Spinal cord (tissue), 10 donors: ENCODE data around the gene KANK3. TPM values are rescaled to one million over a fixed set of nuclear protein-coding genes. Genes with fewer than 3 reads are reported as not detected.
"Not testable (repeated sequence)": the region's sequence is repeated elsewhere in the genome, so short reads cannot be mapped to it uniquely, and the experiment has no call there.

ENCODE experiments used
- DNase-seq, 6 donors: peaks; one replicate each; pipeline versions ENCODE4 v3.0.0 to v3.0.0-alpha.2; 2013 to 2015; ENCODE audit warnings: low spot score in 6 of 6, low read depth in 4 of 6
- H3K27ac ChIP-seq: one replicate; pipeline ENCODE4 v1.5.1; 2013; ENCODE audit warnings: low read depth, low read length, control low read depth
- H3K27me3 ChIP-seq: one replicate; pipeline ENCODE4 v1.6.1; 2013; ENCODE audit warnings: low read length; ENCODE audit not compliant: control insufficient read depth, insufficient read depth
- H3K36me3 ChIP-seq: one replicate; pipeline ENCODE4 v1.6.1; 2013; ENCODE audit warnings: low read length; ENCODE audit not compliant: control insufficient read depth, insufficient read depth
- H3K4me1 ChIP-seq: one replicate; pipeline ENCODE4 v1.6.1; 2013; ENCODE audit warnings: low read length; ENCODE audit not compliant: control insufficient read depth, insufficient read depth
- H3K4me3 ChIP-seq: one replicate; pipeline ENCODE4 v1.5.1; 2013; ENCODE audit warnings: low read depth, low read length, control low read depth
- H3K9me3 ChIP-seq: one replicate; pipeline ENCODE4 v1.6.1; 2013; ENCODE audit warnings: low read length; ENCODE audit not compliant: control insufficient read depth, insufficient read depth
- WGBS: methylation state at CpG from one replicate; pipeline ENCODE4 v1.1.5; 2013; ENCODE audit warnings: missing lambda C conversion rate; ENCODE audit not compliant: insufficient coverage; 5-methylcytosine and 5-hydroxymethylcytosine counted together
- polyA plus RNA-seq, 2 donors: library from polyadenylated mRNA; unstranded; fragments of 120-200 nt; gene quantifications; one replicate each; pipeline ENCODE4 v1.2.1, GENCODE V29; 2013; ENCODE audit not compliant: insufficient read length in 2 of 2
- small RNA-seq: library from RNA; depleted of rRNA; stranded (forward); fragments of <200 nt; gene quantifications from one replicate; pipeline ENCODE3, GENCODE V24; 2014; ENCODE audit warnings: low replicate concordance
- total RNA-seq, 2 donors: library from RNA; depleted of rRNA in 1 of 2; stranded (reverse); fragments of 120-200 nt in 1 of 2; fragments of >200 nt in 1 of 2; gene quantifications; one replicate each; pipeline versions ENCODE4 v1.2.3 to v1.2.4, GENCODE V29; 2013 to 2014
- donor health status: healthy.

The KANK3 gene
- total and polyA plus RNA-seq, 4 donors: 4.3 to 14.4 (median 12.7) TPM

- WGBS: no CpG with 5 or more reads among the region's 9 CpGs
- not testable (repeated sequence) for DNase-seq, H3K4me1 ChIP-seq, H3K27me3 ChIP-seq, H3K4me3 ChIP-seq, H3K36me3 ChIP-seq, H3K9me3 ChIP-seq, H3K27ac ChIP-seq
Observed at GRCh38 chr19:8276508-8276907, 66.6 kb downstream of the KANK3 start.

Small RNA genes lying within 50 kb of the gene (small RNA-seq; reads per million reads assigned to genes)
- 0.20 reads per million, percentile 6 among the genes with 10 or more reads in this experiment for gene MIR4999

Other genes with a start within 250 kb of the KANK3 start
- gene FBN3, start 193.7 kb downstream of the KANK3 start, total RNA-seq: 1 to 10 TPM; 7.5 to 9.0 TPM
- 10 to 100 TPM; 20.0 to 31.7 TPM for gene FBN3, start 193.7 kb downstream of the KANK3 start, polyA plus RNA-seq
- 10 to 100 TPM; 40.8 to 46.1 TPM for gene CERS4, start 133.9 kb downstream of the KANK3 start, total RNA-seq
- 10 to 100 TPM; 50.6 to 62.2 TPM for gene CERS4, start 133.9 kb downstream of the KANK3 start, polyA plus RNA-seq
- 10 to 100 TPM; 15.5 to 33.1 TPM for gene CD320, start 34.9 kb downstream of the KANK3 start, total RNA-seq
- 10 to 100 TPM; 68.0 to 69.4 TPM for gene CD320, start 34.9 kb downstream of the KANK3 start, polyA plus RNA-seq
- 10 to 100 TPM; 22.3 to 92.6 TPM for gene NDUFA7, start 21.9 kb downstream of the KANK3 start, total RNA-seq
- 10 to 100 TPM; 56.8 to 59.7 TPM for gene NDUFA7, start 21.9 kb downstream of the KANK3 start, polyA plus RNA-seq
- gene RPS28, start 21.8 kb downstream of the KANK3 start, total RNA-seq: 100 to 1,000 TPM; 247 to 923 TPM
- 100 to 1,000 TPM; 344 to 361 TPM for gene RPS28, start 21.8 kb downstream of the KANK3 start, polyA plus RNA-seq
- gene ANGPTL4, start 20.9 kb upstream of the KANK3 start, total RNA-seq: 1 to 10 TPM; 2.1 to 3.6 TPM
- 10 to 100 TPM in 1 of 2 donors, 1 to 10 TPM in 1; 8.9 to 11.8 TPM for gene ANGPTL4, start 20.9 kb upstream of the KANK3 start, polyA plus RNA-seq
- 100 to 1,000 TPM in 1 of 2 donors, 10 to 100 TPM in 1; 34.1 to 172 TPM for gene RAB11B, start 47.1 kb upstream of the KANK3 start, total RNA-seq
- 100 to 1,000 TPM; 307 to 318 TPM for gene RAB11B, start 47.1 kb upstream of the KANK3 start, polyA plus RNA-seq
- gene MARCHF2, start 70.0 kb upstream of the KANK3 start, total RNA-seq: 10 to 100 TPM; 44.1 to 54.2 TPM
- 10 to 100 TPM; 60.7 to 61.7 TPM for gene MARCHF2, start 70.0 kb upstream of the KANK3 start, polyA plus RNA-seq
- 10 to 100 TPM; 54.8 to 69.2 TPM for gene HNRNPM, start 101.7 kb upstream of the KANK3 start, total RNA-seq
- gene HNRNPM, start 101.7 kb upstream of the KANK3 start, polyA plus RNA-seq: 100 to 1,000 TPM; 230 to 258 TPM
- gene PRAM1, start 159.4 kb upstream of the KANK3 start, total RNA-seq: 1 to 10 TPM in 1 of 2 donors, under 1 TPM in 1; 0.94 to 1.6 TPM
- 1 to 10 TPM; 3.5 to 4.0 TPM for gene PRAM1, start 159.4 kb upstream of the KANK3 start, polyA plus RNA-seq
- 1 to 10 TPM; 5.4 to 5.6 TPM for gene ZNF414, start 170.9 kb upstream of the KANK3 start, total RNA-seq
- 10 to 100 TPM; 36.7 to 51.0 TPM for gene ZNF414, start 170.9 kb upstream of the KANK3 start, polyA plus RNA-seq
- gene MYO1F, start 234.2 kb upstream of the KANK3 start, total RNA-seq: 10 to 100 TPM in 1 of 2 donors, 1 to 10 TPM in 1; 4.5 to 12.9 TPM
- 10 to 100 TPM; 10.2 to 19.3 TPM for gene MYO1F, start 234.2 kb upstream of the KANK3 start, polyA plus RNA-seq